K562 (cell line): Measurements from ENCODE around the gene GYPC. TPM values are rescaled to one million over a fixed set of nuclear protein-coding genes. Genes with fewer than 3 reads are reported as not detected.

Experiments
- ATAC-seq: fragments of 200-7000 bp; cut with Tn5 transposase; 3 replicates; pipeline ENCODE4 v1.9.1; 2020; ENCODE audit warnings: moderate library complexity
- BruUV-seq: library from RNA; stranded (reverse); fragments of 400-500 nt; replicated peaks from 2 replicates; lab custom pipeline; 2021; lab: Mats Ljungman, UMichigan
- CTCF ChIA-PET: fragments of 300-600 bp; formaldehyde crosslinking; extraction: SDS; loops from one replicate; lab custom pipeline; 2021; ENCODE audit warnings: low intra/inter-chr PET ratio; lab: Yijun Ruan, JAX
- POLR2A ChIA-PET: fragments of 300-600, 350-650 bp; sonication (Branson Sonifier 250); formaldehyde crosslinking; extraction: SDS; loops from one replicate; lab custom pipeline; 2021; ENCODE audit warnings: antibody characterized with exemption, inconsistent platforms; lab: Yijun Ruan, JAX
- DNase-seq, 4 experiments: peaks; one replicate each; pipeline versions ENCODE4 v3.0.0 to v3.0.0-alpha.2; 2011 to 2018; ENCODE audit warnings: low spot score in 3 of 4, mixed read lengths in 3 of 4; ENCODE audit errors: extremely low read depth in 1 of 4
- FAIRE-seq: peaks from 2 replicates; lab custom pipeline; 2011; peaks lifted over from hg19 to GRCh38; lab: Jason Lieb, UNC
- H2AFZ ChIP-seq: 2 replicates; pipeline ENCODE4 v1.6.0; 2011; ENCODE audit warnings: low read depth, low read length, control low read depth, inconsistent platforms
- H3K27ac ChIP-seq: fragments of 200-600 bp; 3 replicates; pipeline ENCODE4 v1.8.0; 2011; ENCODE audit warnings: low read depth, mild to moderate bottlenecking, control low read depth, inconsistent platforms, low read length, moderate library complexity, mixed read lengths; ENCODE audit errors: extremely low read depth
- H3K27me3 ChIP-seq, 2 experiments: fragments of 300-600 bp in 1 of 2; 2 replicates in 1 of 2; 3 replicates in 1 of 2; pipeline versions ENCODE4 v1.6.0 to v1.8.0; 2011; ENCODE audit warnings: inconsistent platforms in 2 of 2, low read length in 2 of 2, mild to moderate bottlenecking in 1 of 2, mixed read lengths in 1 of 2, moderate library complexity in 1 of 2; ENCODE audit not compliant: control insufficient read depth in 2 of 2, insufficient read depth in 2 of 2
- H3K36me3 ChIP-seq: fragments of 300-600 bp; 3 replicates; pipeline ENCODE4 v1.8.0; 2011; ENCODE audit warnings: mild to moderate bottlenecking, low read length, inconsistent platforms; ENCODE audit not compliant: control insufficient read depth, insufficient read depth
- H3K4me1 ChIP-seq, 2 experiments: fragments of 200-600 bp in 1 of 2; replicated peaks in 1 of 2; 2 replicates in 1 of 2; 3 replicates in 1 of 2; pipeline versions ENCODE4 v1.5.1 to v1.8.0; 2011; ENCODE audit warnings: inconsistent platforms in 2 of 2, low read length in 2 of 2, mild to moderate bottlenecking in 1 of 2, mixed read lengths in 1 of 2, moderate library complexity in 1 of 2; ENCODE audit not compliant: control insufficient read depth in 2 of 2, insufficient read depth in 2 of 2
- H3K4me2 ChIP-seq: 2 replicates; pipeline ENCODE4 v1.6.1; 2011; ENCODE audit warnings: low read length, control low read depth, inconsistent platforms, mixed read lengths; ENCODE audit not compliant: insufficient read depth
- H3K4me3 ChIP-seq: fragments of 200-600 bp; sonication (generic), shearing (Covaris generic); 2 replicates; pipeline ENCODE4 v1.5.1; 2016; ENCODE audit warnings: control low read depth, inconsistent platforms
- H3K79me2 ChIP-seq: fragments of 200-600 bp; 3 replicates; pipeline ENCODE4 v1.8.0; 2011; ENCODE audit warnings: low read length, inconsistent platforms; ENCODE audit not compliant: control insufficient read depth, insufficient read depth
- H3K9ac ChIP-seq, 2 experiments: 2 replicates each; pipeline versions ENCODE4 v1.6.0 to v1.6.1; 2011; ENCODE audit warnings: low read depth in 2 of 2, low read length in 2 of 2, control low read depth in 1 of 2, inconsistent platforms in 1 of 2, mild to moderate bottlenecking in 1 of 2, mixed read lengths in 1 of 2; ENCODE audit not compliant: insufficient read depth in 1 of 2
- H3K9me1 ChIP-seq: one replicate; pipeline ENCODE4 v1.6.0; 2011; ENCODE audit warnings: inconsistent platforms, mild to moderate bottlenecking, low read length, moderate library complexity; ENCODE audit not compliant: control insufficient read depth, insufficient read depth
- H3K9me3 ChIP-seq: replicated peaks from 2 replicates; pipeline ENCODE4 v1.5.1; 2011; ENCODE audit warnings: low read depth, low read length, inconsistent platforms; ENCODE audit not compliant: control insufficient read depth, insufficient read depth
- H4K20me1 ChIP-seq: replicated peaks from 2 replicates; pipeline ENCODE4 v1.6.1; 2011; ENCODE audit warnings: low read length, inconsistent platforms, mixed read lengths; ENCODE audit not compliant: control insufficient read depth, insufficient read depth
- DLX4 ChIP-seq: fragments of 250-450 bp; sonication (Bioruptor Pico); IDR thresholded peaks from 2 replicates; pipeline ENCODE4 v1.6.1; 2021; ENCODE audit warnings: mild to moderate bottlenecking
- MEIS2 ChIP-seq: fragments of 450-650 bp; IDR thresholded peaks from 2 replicates; pipeline ENCODE4 v1.6.1; 2014; ENCODE audit warnings: mild to moderate bottlenecking; ENCODE audit not compliant: partially characterized antibody
- PHF21A ChIP-seq: fragments of 450-650 bp; IDR thresholded peaks from 2 replicates; pipeline ENCODE4 v1.6.1; 2017; ENCODE audit warnings: low read depth, borderline replicate concordance
- PML ChIP-seq: IDR thresholded peaks from 2 replicates; pipeline ENCODE4 v1.6.1; 2012; ENCODE audit warnings: low read length, inconsistent platforms
- RHOXF2B ChIP-seq: fragments of 250-450 bp; sonication (Bioruptor Pico); conservative IDR thresholded peaks from 2 replicates; pipeline ENCODE4 v1.5.1; 2021
- SMAD3 ChIP-seq: fragments of 450-650 bp; formaldehyde crosslinking; conservative IDR thresholded peaks from 2 replicates; pipeline ENCODE4 v1.4.0; 2020; ENCODE audit warnings: mild to moderate bottlenecking
- ZNF121 ChIP-seq: sonication (generic); formaldehyde crosslinking; conservative IDR thresholded peaks from 2 replicates; pipeline ENCODE4 v1.8.0; 2022; ENCODE audit warnings: missing genetic modification reagents
- ZNF311 ChIP-seq: fragments of 250-450 bp; sonication (Bioruptor Pico); IDR thresholded peaks from 2 replicates; pipeline ENCODE4 v1.4.0; 2020; ENCODE audit warnings: mild to moderate bottlenecking, moderate library complexity
- WGBS: fragments of 100-300 bp; shearing (Covaris generic); methylation state at CpG from one replicate; pipeline ENCODE4 v1.1.6; 2016; ENCODE audit warnings: low coverage, mixed read lengths; ENCODE audit not compliant: insufficient coverage; ENCODE audit errors: missing lambda C conversion rate; 5-methylcytosine and 5-hydroxymethylcytosine counted together
- in situ Hi-C: fragments of 300-500 bp; cut with MboI; formaldehyde crosslinking; loops from 4 replicates; pipeline ENCODE4 v1.15.0; 2018; ENCODE audit warnings: inconsistent platforms, mixed read lengths
- intact Hi-C: fragments of 100-400 bp; cut with micrococcal nuclease; formaldehyde crosslinking; loops from 2 replicates; pipeline ENCODE4 v1.14.2; 2022
- polyA plus RNA-seq, 8 experiments: library from polyadenylated mRNA; depleted of rRNA in 4 of 8; stranded (reverse) in 5 of 8; unstranded in 3 of 8; fragments of >200 nt; fragmentation: Nextera tagmentation in 2 of 8; fragmentation: Illumina TruSeq in 1 of 8; extraction: Ambion mirVana in 2 of 8; extraction: Trizol in 1 of 8; gene quantifications; 2 replicates each; pipeline versions ENCODE4 v1.2.1 to v1.2.3, GENCODE V29; 2011 to 2014; ENCODE audit warnings: inconsistent platforms in 1 of 8, missing spikeins in 1 of 8
- total RNA-seq, 7 experiments: library from RNA; depleted of rRNA in 6 of 7; stranded (reverse); fragments of >200 nt in 6 of 7; fragmentation: Illumina TruSeq in 2 of 7; extraction: Trizol in 2 of 7; gene quantifications; 2 replicates each; pipeline versions ENCODE4 v1.2.1 to v1.2.3, GENCODE V29; 2011 to 2021; ENCODE audit warnings: low replicate concordance in 1 of 7

Gene GYPC
- total and polyA plus RNA-seq, 9 of the 15 experiments (the other 6 are each of a cell fraction or from before 2014, with no cell fraction given) = 50.6 to 282 (median 194) TPM

GRCh38 chr2:126679094-126679713 lies 23.2 kb downstream of the GYPC start:
- peaks cover 93% of the 10 kb centered on the region for H3K36me3 ChIP-seq
- H3K4me3 ChIP-seq = no peak overlapping the region
- intact Hi-C loops = no loop called here
- H3K27ac ChIP-seq = no peak overlapping the region
- peaks cover 24 to 31% of the 10 kb centered on the region in 2 experiments; a peak in 4 of 5 replicates for H3K4me1 ChIP-seq
- H3K9ac ChIP-seq = no peak overlapping the region
- ATAC-seq = no peak
- H3K27me3 ChIP-seq = no peaks in the 10 kb centered on the region
- H3K4me2 ChIP-seq = no peak overlapping the region
- BruUV-seq = no TSS peak
- in situ Hi-C loops = no loop called here
- CTCF ChIA-PET = no interaction called here
- no peak for FAIRE-seq
- no peaks in the 10 kb centered on the region for H3K9me1 ChIP-seq
- POLR2A ChIA-PET = no interaction called here
- no peak overlapping the region for H2AFZ ChIP-seq
- 98% methylated on average over 5 of the region's 9 CpGs for WGBS
- 0 out of 2 replicates have a peak, but pooled peaks cover 4% of the 10 kb centered on the region for H4K20me1 ChIP-seq
- TF ChIP-seq MEIS2 = no peak
- TF ChIP-seq ZNF311 (CRISPR knock-in tag) = no peak
- no peak for TF ChIP-seq ZNF121 (CRISPR knock-in tag)
- no peak for TF ChIP-seq RHOXF2B (CRISPR knock-in tag)
- no peak for TF ChIP-seq PHF21A
- DNase-seq = no peak
- peaks cover 93% of the 10 kb centered on the region for H3K79me2 ChIP-seq
- H3K9me3 ChIP-seq = peaks cover 17% of the 10 kb centered on the region

GRCh38 chr2:126681505-126681904 lies 25.5 kb downstream of the GYPC start:
- DNase-seq (no peak), ATAC-seq (no peak), FAIRE-seq (no peak)
- ChIA-PET CTCF (interaction anchor here (0.6 kb wide), 1 partner anchor 357 kb away, joined by 3 read pairs; no protein-coding TSS in a partner anchor), POLR2A (no interaction called here)
- Histone ChIP-seq H3K9ac (peak overlapping the region in 1 of 2 experiments; percentile 56; a peak in 2 of 4 replicates), H3K27ac (no peak overlapping the region), H2AFZ (no peak overlapping the region), H3K27me3 (no peaks in the 10 kb centered on the region), H3K36me3 (peaks cover 94% of the 10 kb centered on the region), H3K9me3 (no peaks in the 10 kb centered on the region), H3K4me3 (no peak overlapping the region), H3K4me2 (no peak overlapping the region), H3K4me1 (peaks cover 8 to 17% of the 10 kb centered on the region in 2 experiments; a peak in 4 of 5 replicates), H4K20me1 (0 out of 2 replicates have a peak, but pooled peaks cover 4% of the 10 kb centered on the region), H3K9me1 (no peaks in the 10 kb centered on the region), H3K79me2 (peaks cover 90% of the 10 kb centered on the region)
- WGBS = 89% methylated on average over 5 of the region's 6 CpGs
- TF ChIP-seq DLX4 (CRISPR knock-in tag) = no peak
- no peak for TF ChIP-seq PML
- TF ChIP-seq SMAD3 (CRISPR knock-in tag) = no peak
- in situ Hi-C loops (no loop called here), intact Hi-C loops (no loop called here)
- no TSS peak for BruUV-seq
